Raji (cell line): ENCODE data around the gene AOC2.

ENCODE experiments used
- POLR2A ChIP-seq: IDR thresholded peaks from 2 replicates; pipeline ENCODE4 v1.6.1; 2011; ENCODE audit warnings: low read depth, low read length, control low read depth; ENCODE audit not compliant: insufficient read depth

The AOC2 gene

GRCh38 chr17:42845918-42846593 is 1.7 kb downstream of the AOC2 start:
- no peak for TF ChIP-seq POLR2A

DNA sequence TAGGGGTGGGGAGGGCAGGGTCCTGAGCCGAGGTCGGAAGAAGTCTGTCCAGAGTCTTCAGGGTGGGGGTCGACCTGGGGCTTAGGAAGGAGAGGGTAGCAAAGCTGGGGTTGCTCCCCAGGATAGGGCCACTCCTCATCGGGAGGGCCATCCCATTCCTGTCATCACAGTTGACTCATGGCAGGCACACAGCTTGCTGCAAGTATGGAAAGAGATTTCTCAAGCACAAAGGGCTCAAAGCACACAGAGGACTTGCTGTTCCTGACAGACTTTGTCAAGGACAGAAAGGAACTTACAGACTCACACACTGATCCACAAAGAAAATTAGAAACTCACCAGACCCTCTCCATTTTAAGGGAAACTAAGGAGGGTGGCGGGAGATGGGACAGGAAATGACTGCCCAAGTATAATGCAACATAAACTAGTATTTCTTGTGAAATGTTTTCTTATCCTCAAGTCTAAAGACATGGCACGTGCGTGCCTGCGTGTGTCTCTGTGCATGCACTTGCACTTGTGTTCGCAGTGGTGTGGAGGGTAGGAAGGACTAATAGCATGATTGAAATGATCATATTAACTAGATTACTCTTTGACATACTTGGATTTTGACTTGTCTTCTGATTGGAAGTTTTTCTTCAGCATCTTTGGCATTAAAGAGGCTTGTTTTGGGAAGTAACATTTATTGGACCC is 2.4 kb downstream of the AOC2 start:
- no peak for TF ChIP-seq POLR2A

DNA sequence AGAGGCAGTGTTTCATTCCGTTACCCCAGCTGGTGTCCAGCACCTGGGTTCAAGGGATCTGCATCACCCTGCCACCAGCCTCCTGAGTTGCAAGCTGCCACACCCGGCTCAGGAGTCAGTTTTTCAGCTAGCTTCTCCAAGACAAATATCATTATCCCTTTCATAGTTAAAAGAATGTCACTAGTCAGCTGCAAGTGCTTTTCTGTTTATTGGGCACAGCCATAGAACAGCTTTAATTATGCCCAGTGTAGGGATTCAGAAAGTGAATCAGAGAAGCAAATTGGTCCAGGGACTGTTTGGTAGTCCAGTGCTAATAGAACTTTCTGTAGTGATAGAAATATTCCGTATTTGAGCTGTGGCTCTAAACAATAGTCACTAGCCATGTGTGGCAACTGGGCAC is 3.7 kb downstream of the AOC2 start:
- no peak for TF ChIP-seq POLR2A

GRCh38 chr17:42849031-42849430 is 4.7 kb downstream of the AOC2 start:
- TF ChIP-seq POLR2A: no peak

GRCh38 chr17:42849451-42850181 is 5.2 kb downstream of the AOC2 start:
- no peak for TF ChIP-seq POLR2A

- TF ChIP-seq POLR2A: no peak
Measured at GRCh38 chr17:42850954-42851353, 6.6 kb downstream of the AOC2 start, which contains the start of gene AOC3. AOC3 (plus strand) TSS chr17:42851199; CDS start chr17:42851344, 145 bp downstream.

DNA sequence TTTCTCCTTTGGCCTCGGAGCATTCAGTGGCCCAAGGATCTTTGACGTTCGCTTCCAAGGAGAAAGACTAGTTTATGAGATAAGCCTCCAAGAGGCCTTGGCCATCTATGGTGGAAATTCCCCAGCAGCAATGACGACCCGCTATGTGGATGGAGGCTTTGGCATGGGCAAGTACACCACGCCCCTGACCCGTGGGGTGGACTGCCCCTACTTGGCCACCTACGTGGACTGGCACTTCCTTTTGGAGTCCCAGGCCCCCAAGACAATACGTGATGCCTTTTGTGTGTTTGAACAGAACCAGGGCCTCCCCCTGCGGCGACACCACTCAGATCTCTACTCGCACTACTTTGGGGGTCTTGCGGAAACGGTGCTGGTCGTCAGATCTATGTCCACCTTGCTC is 8.0 kb downstream of the AOC2 start:
- TF ChIP-seq POLR2A: no peak

DNA sequence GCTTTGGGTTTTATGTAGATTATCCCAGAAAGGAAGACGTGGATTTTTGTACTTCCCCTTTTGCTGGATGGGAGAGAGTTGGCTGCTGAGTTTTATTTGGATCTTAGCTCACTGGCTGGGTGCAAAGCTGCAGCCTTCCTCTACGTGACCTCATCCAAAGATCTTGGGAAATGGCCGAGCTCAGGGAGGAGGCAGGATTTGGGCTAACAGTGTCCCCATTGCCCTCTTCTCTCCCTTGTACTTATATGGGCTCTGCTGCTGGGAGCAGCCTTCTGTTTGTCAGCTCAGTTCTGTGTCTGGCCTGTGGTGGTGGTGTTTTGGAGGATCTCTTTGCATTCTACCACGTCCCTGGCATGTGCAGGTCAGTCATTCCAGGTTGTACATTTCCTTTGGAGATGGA is 8.6 kb downstream of the AOC2 start:
- no peak for TF ChIP-seq POLR2A

DNA sequence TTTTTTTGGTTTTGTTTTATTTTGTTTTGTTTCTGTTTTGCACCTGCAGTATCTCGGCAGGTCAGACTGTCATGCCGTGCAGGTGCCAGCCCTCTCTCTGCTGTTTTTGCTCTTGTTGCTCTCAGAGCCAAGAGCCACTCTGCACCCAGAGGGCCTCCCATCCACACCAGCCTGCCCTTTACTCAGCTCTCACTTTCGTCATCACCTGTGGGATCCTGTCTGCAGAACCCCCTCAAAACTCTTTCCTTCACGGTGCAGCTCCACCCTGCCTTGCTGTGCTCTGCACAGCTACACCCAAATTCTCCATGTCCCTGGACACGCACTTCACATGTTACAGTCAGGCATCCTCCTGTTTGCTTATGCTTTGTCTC is 9.2 kb downstream of the AOC2 start:
- TF ChIP-seq POLR2A: no peak

DNA sequence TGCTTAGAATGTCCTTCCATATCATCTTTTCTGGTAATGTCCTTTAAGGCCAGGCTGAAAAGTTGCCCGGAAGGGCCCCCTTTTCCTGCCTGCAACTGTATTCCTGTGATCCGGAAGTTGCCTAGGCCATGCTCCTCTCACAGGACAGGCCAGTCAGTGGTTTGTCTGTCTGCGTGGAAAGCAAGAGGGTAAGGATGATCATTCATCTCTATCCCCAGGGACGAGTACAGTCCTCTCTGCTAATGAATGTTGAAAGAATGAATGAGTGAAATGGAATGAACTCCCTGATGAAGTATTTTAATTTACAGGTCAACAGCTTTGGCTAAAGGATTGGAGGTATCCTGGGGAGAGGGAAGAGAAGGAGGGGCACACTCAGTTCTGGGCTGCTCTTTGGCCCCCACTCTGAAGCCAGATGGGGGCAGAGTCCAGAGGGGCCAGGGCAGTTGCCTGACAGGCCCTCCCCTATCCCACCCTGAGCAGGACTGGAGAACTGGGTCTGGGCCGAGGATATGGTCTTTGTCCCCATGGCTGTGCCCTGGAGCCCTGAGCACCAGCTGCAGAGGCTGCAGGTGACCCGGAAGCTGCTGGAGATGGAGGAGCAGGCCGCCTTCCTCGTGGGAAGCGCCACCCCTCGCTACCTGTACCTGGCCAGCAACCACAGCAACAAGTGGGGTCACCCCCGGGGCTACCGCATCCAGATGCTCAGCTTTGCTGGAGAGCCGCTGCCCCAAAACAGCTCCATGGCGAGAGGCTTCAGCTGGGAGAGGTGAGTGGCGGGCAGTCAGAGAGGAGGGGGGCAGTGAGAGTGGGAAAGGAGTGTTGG is 9.8 kb downstream of the AOC2 start:
- no peak for TF ChIP-seq POLR2A

GRCh38 chr17:42855048-42855596 is 10.7 kb downstream of the AOC2 start:
- no peak for TF ChIP-seq POLR2A

DNA sequence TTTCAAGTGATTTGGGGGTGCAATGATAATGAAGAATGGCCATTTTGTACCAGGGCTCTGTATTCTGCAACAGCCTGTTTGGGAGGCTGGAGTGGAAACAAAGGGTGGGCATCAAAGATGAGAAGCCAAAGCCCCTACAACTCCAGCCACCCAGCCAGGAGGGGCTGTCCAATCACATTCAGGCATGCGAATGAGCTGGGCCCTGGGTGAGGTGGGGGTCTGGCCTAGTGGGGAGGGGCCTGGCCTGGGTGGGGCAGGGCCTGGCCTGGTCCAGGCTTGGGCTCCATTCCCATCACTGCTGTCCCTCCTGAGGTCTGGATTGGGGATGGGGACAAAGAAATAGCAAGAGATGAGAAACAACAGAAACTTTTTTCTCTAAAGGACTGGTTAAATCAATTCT is 13.0 kb downstream of the AOC2 start:
- no peak for TF ChIP-seq POLR2A

DNA sequence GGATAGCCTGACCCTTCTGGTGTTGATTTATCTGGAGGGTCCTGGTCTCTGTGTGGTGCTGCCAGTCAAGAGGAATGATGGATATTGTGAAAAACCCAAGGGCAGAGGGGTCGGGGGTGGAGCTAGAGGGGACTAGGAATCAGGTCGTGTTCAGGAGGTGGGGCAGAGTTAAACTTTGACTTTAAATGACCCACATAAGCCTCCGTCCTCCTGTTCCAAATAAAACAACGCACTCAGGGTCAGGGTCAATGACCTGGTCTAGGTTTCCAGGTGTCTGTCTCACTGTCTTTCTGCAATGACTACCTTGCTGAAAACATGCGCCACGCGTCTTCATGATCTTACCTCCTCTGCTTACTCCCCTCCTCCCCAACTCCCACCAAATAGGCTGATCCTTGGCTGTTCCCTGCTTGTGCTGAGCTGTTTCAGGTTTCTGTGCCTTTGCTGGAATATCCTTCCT is 21.3 kb downstream of the AOC2 start:
- no peak for TF ChIP-seq POLR2A

DNA sequence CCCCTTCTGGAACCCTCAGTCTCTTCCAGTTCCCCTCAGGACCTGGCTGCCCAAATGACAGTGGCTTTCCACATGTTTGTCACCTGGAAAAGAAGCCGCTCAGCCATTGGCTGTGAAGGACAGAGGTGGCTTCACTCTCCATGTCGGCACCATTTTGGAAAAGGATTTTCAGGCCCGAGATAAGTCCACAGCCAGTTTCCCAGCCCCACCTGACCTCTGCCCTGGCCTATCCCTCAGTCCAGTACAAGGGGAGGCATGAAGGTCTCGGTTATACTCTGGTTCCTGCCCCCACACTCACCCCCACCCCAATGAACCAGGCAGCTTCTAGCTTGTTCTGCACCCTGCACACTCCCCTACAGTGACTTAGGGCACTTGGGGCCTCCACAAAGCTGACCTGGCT is 21.8 kb downstream of the AOC2 start:
- TF ChIP-seq POLR2A: no peak
